Gastrocnemius medialis (tissue), 4 donors: ENCODE results near the gene GCH1. TPM values are rescaled to one million over a fixed set of nuclear protein-coding genes. Genes with fewer than 3 reads are reported as not detected.

Experiments
- ATAC-seq, 2 donors: fragments of 150-250 bp; one replicate each; pipeline ENCODE4 v1.9.1; 2016
- DNase-seq, 2 donors: peaks; one replicate each; pipeline ENCODE4 v3.0.0-alpha.2; 2019
- H3K27ac ChIP-seq, 4 donors: fragments of 200-600 bp; sonication (generic); 1 replicate in 1 of 4; 2 replicates in 3 of 4; pipeline ENCODE4 v1.5.1; 2016 to 2018; ENCODE audit warnings: mild to moderate bottlenecking in 2 of 4, moderate library complexity in 1 of 4
- H3K27me3 ChIP-seq, 3 donors: fragments of 200-600 bp; sonication (generic) in 2 of 3; 1 replicate in 1 of 3; 2 replicates in 2 of 3; pipeline versions ENCODE4 v1.5.1 to v1.6.0; 2016 to 2019; ENCODE audit warnings: mild to moderate bottlenecking in 1 of 3, moderate library complexity in 1 of 3
- H3K36me3 ChIP-seq, 2 donors: fragments of 200-600 bp; sonication (generic) in 1 of 2; one replicate each; pipeline ENCODE4 v1.5.1; 2017 to 2018
- H3K4me1 ChIP-seq, 2 donors: fragments of 200-600 bp; sonication (generic) in 1 of 2; one replicate each; pipeline ENCODE4 v1.5.1; 2016 to 2017; ENCODE audit warnings: mild to moderate bottlenecking in 2 of 2
- H3K4me3 ChIP-seq, 4 donors: fragments of 200-600 bp; sonication (generic) in 3 of 4; 1 replicate in 1 of 4; 2 replicates in 3 of 4; pipeline ENCODE4 v1.5.1; 2016 to 2019; ENCODE audit warnings: mild to moderate bottlenecking in 2 of 4
- H3K9me3 ChIP-seq, 3 donors: fragments of 200-600 bp; sonication (generic) in 2 of 3; 1 replicate in 1 of 3; 2 replicates in 2 of 3; pipeline ENCODE4 v1.5.1; 2016 to 2019
- POLR2A ChIP-seq, 2 donors: fragments of 450-650 bp; IDR thresholded peaks; one replicate each; pipeline ENCODE4 v1.6.1; 2017; ENCODE audit warnings: antibody characterized with exemption in 2 of 2, mild to moderate bottlenecking in 2 of 2, moderate library complexity in 2 of 2
- in situ Hi-C, 4 donors: fragments of 200-750 bp; cut with MboI; loops; one replicate each; pipeline versions ENCODE4 v1.15.0 to v1.8.0; 2017; ENCODE audit warnings: low sequenced_read_pairs in 4 of 4
- intact Hi-C: fragments of 100-400 bp; cut with DNase I; formaldehyde crosslinking; loops from one replicate; pipeline ENCODE4 v1.15.1; 2023; ENCODE audit warnings: low total_unique reads
- total RNA-seq, 4 donors: library from RNA; depleted of rRNA; stranded (reverse); fragments of >200 nt; gene quantifications; one replicate each; pipeline versions ENCODE4 v1.1.0 to v1.2.3, GENCODE V29; 2016
- TF ChIP-seq, protein P1 (sequence below), 5 experiments: fragments of 450-650 bp in 3 of 5; fragments of 200-600 bp in 2 of 5; sonication (generic) in 2 of 5; IDR thresholded peaks in 4 of 5; conservative IDR thresholded peaks in 1 of 5; 1 replicate in 4 of 5; 2 replicates in 1 of 5; pipeline ENCODE4 v1.5.1; 2016 to 2019; ENCODE audit warnings: antibody characterized with exemption in 5 of 5, mild to moderate bottlenecking in 3 of 5, moderate library complexity in 3 of 5

The GCH1 gene
- total RNA-seq, 4 donors from 2014 or later = 0.53 to 1.6 (median 0.92) TPM

DNA sequence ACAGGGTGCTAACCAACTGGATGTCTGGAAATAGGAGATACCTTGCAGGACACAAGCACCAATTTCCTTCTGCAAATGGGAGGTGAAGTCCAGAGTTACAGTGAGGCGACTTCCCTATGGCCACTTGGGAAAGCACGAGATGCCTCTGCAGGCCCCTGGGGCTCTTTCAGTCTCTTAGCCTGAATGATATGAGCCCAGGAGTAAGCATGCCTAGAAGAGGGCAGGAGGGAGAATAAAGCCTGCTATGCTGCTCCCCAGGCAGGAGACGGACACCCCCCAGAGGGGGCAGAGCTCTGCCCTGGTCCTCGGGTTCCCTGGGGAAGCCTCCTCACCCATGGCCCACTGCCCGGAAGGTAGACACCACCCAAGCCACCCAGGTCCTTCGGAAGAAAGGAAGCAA, 105.1 kb downstream of the GCH1 start:
- Histone ChIP-seq H3K27me3 (no peaks in the 10 kb centered on the region), H3K9me3 (no peaks in the 10 kb centered on the region), H3K36me3 (no peaks in the 10 kb centered on the region), H3K4me1 (no peaks in the 10 kb centered on the region), H3K4me3 (no peak overlapping the region), H3K27ac (no peak overlapping the region)
- intact Hi-C loops = no loop called here
- ATAC-seq (no peak), DNase-seq (no peak)
- TF ChIP-seq POLR2A (IDR thresholded peaks at IDR 0.05) = no peak
- TF ChIP-seq, protein P1, sequence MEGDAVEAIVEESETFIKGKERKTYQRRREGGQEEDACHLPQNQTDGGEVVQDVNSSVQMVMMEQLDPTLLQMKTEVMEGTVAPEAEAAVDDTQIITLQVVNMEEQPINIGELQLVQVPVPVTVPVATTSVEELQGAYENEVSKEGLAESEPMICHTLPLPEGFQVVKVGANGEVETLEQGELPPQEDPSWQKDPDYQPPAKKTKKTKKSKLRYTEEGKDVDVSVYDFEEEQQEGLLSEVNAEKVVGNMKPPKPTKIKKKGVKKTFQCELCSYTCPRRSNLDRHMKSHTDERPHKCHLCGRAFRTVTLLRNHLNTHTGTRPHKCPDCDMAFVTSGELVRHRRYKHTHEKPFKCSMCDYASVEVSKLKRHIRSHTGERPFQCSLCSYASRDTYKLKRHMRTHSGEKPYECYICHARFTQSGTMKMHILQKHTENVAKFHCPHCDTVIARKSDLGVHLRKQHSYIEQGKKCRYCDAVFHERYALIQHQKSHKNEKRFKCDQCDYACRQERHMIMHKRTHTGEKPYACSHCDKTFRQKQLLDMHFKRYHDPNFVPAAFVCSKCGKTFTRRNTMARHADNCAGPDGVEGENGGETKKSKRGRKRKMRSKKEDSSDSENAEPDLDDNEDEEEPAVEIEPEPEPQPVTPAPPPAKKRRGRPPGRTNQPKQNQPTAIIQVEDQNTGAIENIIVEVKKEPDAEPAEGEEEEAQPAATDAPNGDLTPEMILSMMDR (IDR thresholded peaks at IDR 0.05 in 4 of 5, conservative IDR thresholded peaks at IDR 0.05 in 1 of 5) = no peak
- in situ Hi-C loops = no loop called here

DNA sequence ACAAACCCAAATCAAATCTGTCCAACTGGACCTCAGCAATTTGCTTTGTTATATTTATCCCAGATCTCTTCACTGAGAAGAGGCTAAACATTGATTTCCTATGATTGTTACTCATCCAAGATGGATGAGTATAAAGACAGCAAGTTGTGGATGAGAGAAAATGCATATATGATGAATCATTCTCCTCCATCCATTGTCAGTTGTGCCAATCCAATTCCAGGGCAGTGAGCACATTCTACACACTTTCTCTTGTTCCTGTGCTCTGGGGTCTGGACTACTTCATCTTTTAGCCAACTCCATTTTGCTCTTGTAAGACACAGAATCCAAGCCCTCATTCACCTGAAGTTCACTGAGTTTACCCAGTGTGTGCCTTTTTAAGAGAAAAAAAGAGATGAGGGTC, 105.7 kb downstream of the GCH1 start:
- Histone ChIP-seq H3K4me1 (no peaks in the 10 kb centered on the region), H3K4me3 (no peak overlapping the region), H3K27me3 (no peaks in the 10 kb centered on the region), H3K9me3 (no peaks in the 10 kb centered on the region), H3K36me3 (no peaks in the 10 kb centered on the region), H3K27ac (no peak overlapping the region)
- intact Hi-C loops = no loop called here
- DNase-seq (no peak), ATAC-seq (no peak)
- no peak for TF ChIP-seq POLR2A (IDR thresholded peaks at IDR 0.05)
- TF ChIP-seq, protein P1 (IDR thresholded peaks at IDR 0.05 in 4 of 5, conservative IDR thresholded peaks at IDR 0.05 in 1 of 5) = no peak
- in situ Hi-C loops = no loop called here

DNA sequence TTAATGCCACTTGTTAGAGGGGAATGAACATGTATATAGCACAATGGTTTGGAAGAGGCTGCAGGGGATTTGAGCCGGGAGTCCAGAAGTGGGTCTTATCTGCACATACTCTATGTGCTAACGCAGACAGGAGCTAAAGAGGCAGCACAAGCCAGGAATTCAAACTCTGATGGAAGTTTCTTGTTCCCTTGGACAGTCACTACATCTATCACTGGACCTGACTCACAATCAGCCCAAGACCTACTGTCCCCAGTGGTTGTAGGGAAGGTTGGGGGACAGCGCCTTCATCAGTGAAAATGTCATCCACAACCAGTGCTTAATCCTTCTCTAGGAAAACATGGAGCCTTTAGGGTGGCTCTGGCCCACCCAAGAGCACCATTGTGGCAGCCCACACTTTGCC, 107.8 kb downstream of the GCH1 start:
- H3K27ac ChIP-seq = no peak overlapping the region
- in situ Hi-C loops (no loop called here), intact Hi-C loops (no loop called here)
- ATAC-seq (no peak), DNase-seq (no peak)
- no peak overlapping the region for H3K4me3 ChIP-seq
- H3K9me3 ChIP-seq = no peaks in the 10 kb centered on the region
- TF ChIP-seq POLR2A (IDR thresholded peaks at IDR 0.05) = no peak
- TF ChIP-seq, protein P1 (IDR thresholded peaks at IDR 0.05 in 4 of 5, conservative IDR thresholded peaks at IDR 0.05 in 1 of 5) = no peak
- H3K4me1 ChIP-seq = no peaks in the 10 kb centered on the region
- H3K36me3 ChIP-seq = peaks cover 0 to 17% of the 10 kb centered on the region in 2 donors
- H3K27me3 ChIP-seq = no peaks in the 10 kb centered on the region

DNA sequence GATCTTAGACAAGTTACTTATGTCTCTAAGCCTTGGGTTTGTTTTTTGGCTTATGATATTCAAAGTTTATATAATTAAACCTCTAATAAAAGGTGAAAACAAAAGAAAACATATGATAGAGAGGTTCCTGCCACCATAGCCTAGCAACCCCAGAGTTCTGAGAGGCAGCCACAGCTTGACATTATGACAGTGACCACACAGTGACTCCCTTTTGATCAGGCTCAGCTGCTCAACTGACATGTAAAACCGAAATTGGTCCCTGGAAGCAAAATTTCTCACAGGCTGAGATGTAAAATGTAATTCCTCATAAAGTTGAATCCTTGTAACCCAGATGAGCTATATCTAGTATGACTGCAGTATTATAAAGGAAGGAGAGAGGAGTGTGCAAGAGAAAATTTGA, 108.5 kb downstream of the GCH1 start:
- in situ Hi-C loops (no loop called here), intact Hi-C loops (no loop called here)
- ATAC-seq (no peak), DNase-seq (no peak)
- peaks cover 0 to 23% of the 10 kb centered on the region in 2 donors for H3K36me3 ChIP-seq
- TF ChIP-seq, protein P1 (IDR thresholded peaks at IDR 0.05 in 4 of 5, conservative IDR thresholded peaks at IDR 0.05 in 1 of 5) = no peak
- TF ChIP-seq POLR2A (IDR thresholded peaks at IDR 0.05) = no peak
- no peaks in the 10 kb centered on the region for H3K4me1 ChIP-seq
- H3K4me3 ChIP-seq = no peak overlapping the region
- H3K27ac ChIP-seq = no peak overlapping the region
- no peaks in the 10 kb centered on the region for H3K9me3 ChIP-seq
- H3K27me3 ChIP-seq = no peaks in the 10 kb centered on the region

DNA sequence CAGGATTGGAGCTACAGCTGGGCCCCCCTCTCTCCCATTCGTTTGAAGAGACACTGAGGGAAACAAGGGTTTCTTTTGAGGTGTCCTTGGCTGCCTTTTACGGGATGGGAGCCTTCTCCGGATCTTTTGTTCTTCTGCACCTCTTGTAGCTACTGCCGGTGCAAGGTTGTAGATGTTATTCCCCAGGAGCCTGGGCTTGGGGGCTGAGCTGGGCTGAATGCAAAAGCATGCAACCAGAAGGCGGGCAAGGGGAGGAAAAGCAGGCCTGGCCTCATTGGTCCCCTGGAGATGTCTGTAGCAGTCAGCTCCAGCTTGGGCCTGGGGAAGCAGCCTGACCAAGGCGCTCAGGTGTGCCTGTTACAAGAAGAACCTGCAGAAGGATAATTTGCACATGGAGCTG, 110.3 kb downstream of the GCH1 start:
- in situ Hi-C loops = no loop called here
- H3K4me1 ChIP-seq = peaks cover 2 to 4% of the 10 kb centered on the region in 2 donors
- H3K27me3 ChIP-seq = no peaks in the 10 kb centered on the region
- no peak overlapping the region for H3K4me3 ChIP-seq
- DNase-seq (no peak), ATAC-seq (no peak)
- TF ChIP-seq POLR2A (IDR thresholded peaks at IDR 0.05) = no peak
- TF ChIP-seq, protein P1 (IDR thresholded peaks at IDR 0.05 in 4 of 5, conservative IDR thresholded peaks at IDR 0.05 in 1 of 5) = no peak
- H3K36me3 ChIP-seq = peaks cover 0 to 38% of the 10 kb centered on the region in 2 donors
- intact Hi-C loops = no loop called here
- H3K27ac ChIP-seq = no peak overlapping the region
- no peaks in the 10 kb centered on the region for H3K9me3 ChIP-seq
